RKO (cell line): Measurements from ENCODE around the gene NDST3.
A peak's percentile ranks its signal among the peaks of the same experiment; 100 is the strongest.
"Not testable (repeated sequence)": the region's sequence is repeated elsewhere in the genome, so short reads cannot be mapped to it uniquely, and the experiment has no call there.

Source experiments
- DNase-seq: peaks from one replicate; pipeline ENCODE4 v3.0.0-alpha.2; 2016; ENCODE audit warnings: low spot score

NDST3 gene

GRCh38 chr4:118177126-118177525, 142.8 kb downstream of the NDST3 start:
- DNase-seq, result no peak

- peak; percentile 28 for DNase-seq
Observed at GRCh38 chr4:118180776-118181175, 146.5 kb downstream of the NDST3 start.

- DNase-seq, result no peak
Observed at GRCh38 chr4:118190903-118191302, 156.6 kb downstream of the NDST3 start.

- no peak for DNase-seq
Observed at GRCh38 chr4:118193421-118193820, 159.1 kb downstream of the NDST3 start.

GRCh38 chr4:118206627-118207026, 172.3 kb downstream of the NDST3 start:
- no peak for DNase-seq

GRCh38 chr4:118213101-118213500, 178.8 kb downstream of the NDST3 start:
- no peak for DNase-seq

GRCh38 chr4:118215826-118216225, 181.5 kb downstream of the NDST3 start:
- no peak for DNase-seq

- no peak for DNase-seq
Observed at GRCh38 chr4:118221227-118221800, 187.0 kb downstream of the NDST3 start.

- peak; percentile 88 for DNase-seq
Observed at GRCh38 chr4:118224243-118224829, 190.1 kb downstream of the NDST3 start.

GRCh38 chr4:118225511-118225910, 191.2 kb downstream of the NDST3 start:
- no peak for DNase-seq

GRCh38 chr4:118226311-118227010, 192.2 kb downstream of the NDST3 start:
- DNase-seq, result no peak

GRCh38 chr4:118235566-118236120, 201.4 kb downstream of the NDST3 start:
- no peak for DNase-seq

GRCh38 chr4:118237531-118237930, 203.2 kb downstream of the NDST3 start:
- DNase-seq, result no peak

GRCh38 chr4:118249890-118250289, 215.6 kb downstream of the NDST3 start:
- no peak for DNase-seq

- DNase-seq, result no peak
Observed at GRCh38 chr4:118254368-118254767, 220.1 kb downstream of the NDST3 start.

- DNase-seq, result no peak
Observed at GRCh38 chr4:118259111-118259510, 224.8 kb downstream of the NDST3 start.

GRCh38 chr4:118260309-118260708, 226.0 kb downstream of the NDST3 start:
- DNase-seq, result no peak

- DNase-seq, result no peak
Observed at GRCh38 chr4:118264096-118264495, 229.8 kb downstream of the NDST3 start.

GRCh38 chr4:118265312-118266144, 231.2 kb downstream of the NDST3 start:
- DNase-seq, result no peak

GRCh38 chr4:118266145-118266496, 231.8 kb downstream of the NDST3 start:
- DNase-seq, result not testable (repeated sequence)

- no peak for DNase-seq
Observed at GRCh38 chr4:118268780-118269179, 234.5 kb downstream of the NDST3 start.

GRCh38 chr4:118270492-118270891, 236.2 kb downstream of the NDST3 start:
- peak; percentile 67 for DNase-seq
